HG03025 (cell line): Measurements from ENCODE around the gene PIGZ.

Source experiments
- ATAC-seq: cut with Tn5 transposase; IDR thresholded peaks from one replicate; pipeline ENCODE4 v1.9.1; 2021; ENCODE audit warnings: mild to moderate bottlenecking, moderate library complexity; ENCODE audit not compliant: unreplicated experiment, low FRiP score

PIGZ gene

GRCh38 chr3:197002701-197003454 is 34.2 kb upstream of the PIGZ start:
- ATAC-seq = peak; percentile 65

- ATAC-seq = no peak
Observed at GRCh38 chr3:197001972-197002700, 33.5 kb upstream of the PIGZ start.

- no peak for ATAC-seq
Observed at GRCh38 chr3:197001106-197001971, 32.7 kb upstream of the PIGZ start.

- no peak for ATAC-seq
Observed at GRCh38 chr3:197000211-197000610, 31.6 kb upstream of the PIGZ start.

GRCh38 chr3:196998966-196999760 is 30.5 kb upstream of the PIGZ start:
- ATAC-seq = no peak

- ATAC-seq = no peak
Observed at GRCh38 chr3:196997311-196997710, 28.7 kb upstream of the PIGZ start.

- no peak for ATAC-seq
Observed at GRCh38 chr3:196996454-196997265, 28.0 kb upstream of the PIGZ start.

GRCh38 chr3:196995646-196996355 is 27.2 kb upstream of the PIGZ start:
- ATAC-seq = no peak

- no peak for ATAC-seq
Observed at GRCh38 chr3:196995027-196995426, 26.4 kb upstream of the PIGZ start.

- ATAC-seq = no peak
Observed at GRCh38 chr3:196994056-196994455, 25.4 kb upstream of the PIGZ start.

- ATAC-seq = no peak
Observed at GRCh38 chr3:196992461-196993065, 23.9 kb upstream of the PIGZ start.

GRCh38 chr3:196991581-196992460 is 23.2 kb upstream of the PIGZ start:
- ATAC-seq = no peak

- ATAC-seq = no peak
Observed at GRCh38 chr3:196990601-196991007, 22.0 kb upstream of the PIGZ start.

GRCh38 chr3:196989721-196990262 is 21.2 kb upstream of the PIGZ start:
- ATAC-seq = no peak

GRCh38 chr3:196988241-196989029 is 19.8 kb upstream of the PIGZ start:
- ATAC-seq = no peak

GRCh38 chr3:196987022-196987421 is 18.4 kb upstream of the PIGZ start:
- no peak for ATAC-seq
